GM21737 (cell line): Measurements from ENCODE around the gene BCAP31.
"Not testable (repeated sequence)": the region's sequence is repeated elsewhere in the genome, so short reads cannot be mapped to it uniquely, and the experiment has no call there.

Source experiments
- ATAC-seq: cut with Tn5 transposase; IDR thresholded peaks from one replicate; pipeline ENCODE4 v1.9.1; 2021; ENCODE audit warnings: mild to moderate bottlenecking, moderate library complexity; ENCODE audit not compliant: unreplicated experiment

Gene BCAP31

DNA sequence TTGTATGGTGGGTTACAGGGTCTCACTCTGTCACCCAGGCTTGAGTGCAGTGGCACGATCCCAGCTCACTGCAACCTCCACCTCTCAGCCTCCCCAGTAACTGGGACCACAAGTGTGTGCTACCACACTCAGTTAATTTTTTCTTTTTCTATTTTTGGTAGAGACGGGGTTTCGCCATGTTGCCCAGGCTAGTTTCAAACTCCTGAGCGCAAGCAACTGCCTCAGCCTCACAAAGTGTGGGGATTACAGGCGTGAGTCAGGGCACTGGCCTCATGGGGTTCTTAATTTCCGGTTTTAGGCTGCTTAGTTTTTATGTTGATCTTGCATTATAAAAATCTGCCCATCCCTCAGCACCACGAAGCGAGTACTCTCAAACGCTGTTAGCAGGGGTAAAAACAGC is 6.7 kb downstream of the BCAP31 start:
- ATAC-seq = no peak

GRCh38 chrX:153714256-153714655 is 9.9 kb downstream of the BCAP31 start:
- no peak for ATAC-seq

DNA sequence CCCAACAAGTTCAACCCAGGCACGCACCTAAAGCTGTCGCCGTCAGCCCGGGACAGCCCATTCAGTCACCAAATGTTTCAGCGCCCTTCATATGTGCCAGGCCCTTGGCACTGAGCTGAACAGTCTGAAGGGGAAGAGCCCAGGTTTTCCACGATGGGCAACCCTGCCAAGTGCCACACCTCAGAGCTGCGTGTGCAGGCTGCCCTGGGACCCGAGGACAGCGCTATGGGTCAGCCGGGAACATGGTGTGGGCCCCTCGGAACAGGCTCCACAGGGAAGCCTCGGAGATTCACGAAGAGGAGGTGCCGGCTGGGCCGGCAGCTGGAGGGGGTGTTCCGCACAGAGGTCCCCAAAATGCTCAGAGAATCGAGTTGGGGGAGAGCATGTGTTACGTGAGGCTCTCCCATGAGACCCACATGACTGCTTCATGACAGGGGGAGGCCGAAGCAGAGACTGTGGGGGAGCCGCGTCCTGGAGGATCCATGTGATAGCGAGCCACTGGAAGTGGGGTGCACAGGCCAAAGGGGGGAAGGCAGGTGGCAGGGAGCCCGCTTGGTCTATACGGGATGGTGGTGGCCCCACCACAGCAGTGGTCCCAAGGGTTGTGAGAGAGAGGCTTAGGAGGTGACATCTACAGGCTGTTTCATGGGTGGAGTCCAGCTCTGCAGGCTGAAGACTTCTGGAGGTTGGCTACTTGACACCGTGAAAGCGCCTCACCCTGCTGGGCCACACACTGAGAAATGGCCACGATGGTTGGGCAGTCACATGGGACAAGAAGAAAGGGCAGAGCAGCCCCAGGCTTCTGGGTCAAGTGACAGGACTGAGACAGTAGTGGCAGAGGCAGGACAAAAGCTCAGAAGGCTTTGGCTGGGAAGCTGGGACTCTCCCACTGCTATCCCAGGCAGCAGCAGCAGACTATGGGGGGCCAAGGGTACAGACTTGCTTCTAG is 14.2 kb downstream of the BCAP31 start:
- no peak for ATAC-seq

GRCh38 chrX:153708415-153708814 is 15.8 kb downstream of the BCAP31 start:
- no peak for ATAC-seq

- ATAC-seq = no peak
Measured at GRCh38 chrX:153707406-153707805, 16.8 kb downstream of the BCAP31 start.

DNA sequence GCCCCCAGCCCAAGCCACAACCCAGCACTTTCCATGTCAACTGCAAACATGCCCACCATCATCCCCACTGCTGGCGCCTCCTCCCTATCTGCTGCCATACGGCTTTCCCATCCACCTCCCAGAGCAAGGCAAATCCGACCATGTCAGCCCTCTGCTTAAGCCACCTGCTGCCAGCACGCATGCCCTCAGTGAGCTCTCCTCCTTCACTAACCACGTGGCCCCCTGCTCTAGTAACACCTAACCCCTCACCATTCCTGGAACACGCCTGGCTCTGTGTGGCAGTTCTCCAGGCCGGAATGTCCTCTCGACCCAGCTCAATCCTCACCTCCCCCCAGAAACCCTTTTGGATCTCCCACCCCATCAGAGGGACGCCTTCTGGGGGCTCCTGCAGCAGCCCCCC is 17.4 kb downstream of the BCAP31 start:
- ATAC-seq = no peak

DNA sequence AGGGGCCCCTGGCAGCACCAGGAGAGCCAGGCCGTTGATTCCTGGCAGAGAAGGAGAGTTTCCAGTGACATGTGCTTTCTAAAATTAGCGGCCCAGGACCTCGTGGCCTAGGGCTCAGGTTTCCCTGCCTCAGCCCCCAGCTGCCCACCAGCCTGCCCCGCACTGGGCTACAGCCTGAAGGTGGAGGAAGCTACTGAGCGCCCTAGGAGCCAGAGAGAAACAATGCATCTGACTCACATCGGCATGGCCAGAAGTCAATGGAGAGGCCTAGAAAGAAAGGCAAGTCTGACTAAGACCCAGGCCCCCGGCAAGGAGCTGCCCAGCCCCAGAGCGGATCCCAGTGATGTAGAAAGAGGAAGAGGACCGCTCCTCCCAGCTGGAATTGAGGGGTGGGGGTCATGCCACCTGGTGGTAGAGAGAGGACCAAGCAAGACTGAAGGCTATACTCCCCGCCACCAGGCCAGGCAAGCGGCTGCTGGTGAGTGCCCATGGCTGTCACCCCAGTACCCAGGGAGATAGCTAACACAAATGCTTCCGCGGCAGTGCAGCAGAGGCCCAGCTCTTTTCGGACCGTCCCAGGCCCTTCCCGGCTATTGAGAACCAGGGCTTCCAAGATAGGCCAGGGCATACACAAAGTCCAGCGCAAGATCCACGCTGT is 18.7 kb downstream of the BCAP31 start:
- not testable (repeated sequence) for ATAC-seq

GRCh38 chrX:153704631-153705402 is 19.4 kb downstream of the BCAP31 start:
- not testable (repeated sequence) for ATAC-seq

DNA sequence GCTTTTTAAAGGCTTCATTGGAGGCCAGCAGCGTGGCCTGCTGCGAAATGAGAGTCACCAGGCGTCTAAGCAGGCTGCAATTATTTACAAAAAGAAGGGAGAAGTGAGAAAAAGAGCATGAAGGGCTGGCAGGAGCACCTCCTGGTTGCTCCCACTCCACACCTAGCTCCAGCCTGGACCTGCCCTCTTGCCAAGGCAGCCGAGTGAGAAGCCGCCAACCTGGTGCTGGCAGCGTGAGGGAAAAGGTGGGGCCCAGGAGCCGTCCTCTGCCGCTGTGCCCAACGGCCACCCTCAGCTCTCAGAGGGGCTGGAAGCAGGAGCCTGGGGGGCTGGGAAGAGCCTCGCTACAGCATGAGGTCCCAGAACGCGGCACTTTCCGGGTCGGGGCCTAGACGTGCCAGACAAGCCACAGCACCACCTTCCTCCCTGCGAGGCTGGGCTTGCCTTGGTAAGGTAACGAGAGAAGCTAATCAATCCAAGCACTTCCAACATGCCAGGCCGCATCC is 20.1 kb downstream of the BCAP31 start:
- ATAC-seq = no peak

GRCh38 chrX:153703036-153703370 is 21.2 kb downstream of the BCAP31 start:
- ATAC-seq = no peak

- ATAC-seq = no peak
Measured at GRCh38 chrX:153702336-153703035, 21.7 kb downstream of the BCAP31 start.

- ATAC-seq = no peak
Measured at GRCh38 chrX:153701706-153702105, 22.5 kb downstream of the BCAP31 start.

- ATAC-seq = no peak
Measured at GRCh38 chrX:153700967-153701366, 23.2 kb downstream of the BCAP31 start.

- ATAC-seq = no peak
Measured at GRCh38 chrX:153700376-153700945, 23.7 kb downstream of the BCAP31 start.

- ATAC-seq = not testable (repeated sequence)
Measured at GRCh38 chrX:153699784-153700371, 24.3 kb downstream of the BCAP31 start.

- not testable (repeated sequence) for ATAC-seq
Measured at GRCh38 chrX:153699210-153699783, 24.9 kb downstream of the BCAP31 start.

DNA sequence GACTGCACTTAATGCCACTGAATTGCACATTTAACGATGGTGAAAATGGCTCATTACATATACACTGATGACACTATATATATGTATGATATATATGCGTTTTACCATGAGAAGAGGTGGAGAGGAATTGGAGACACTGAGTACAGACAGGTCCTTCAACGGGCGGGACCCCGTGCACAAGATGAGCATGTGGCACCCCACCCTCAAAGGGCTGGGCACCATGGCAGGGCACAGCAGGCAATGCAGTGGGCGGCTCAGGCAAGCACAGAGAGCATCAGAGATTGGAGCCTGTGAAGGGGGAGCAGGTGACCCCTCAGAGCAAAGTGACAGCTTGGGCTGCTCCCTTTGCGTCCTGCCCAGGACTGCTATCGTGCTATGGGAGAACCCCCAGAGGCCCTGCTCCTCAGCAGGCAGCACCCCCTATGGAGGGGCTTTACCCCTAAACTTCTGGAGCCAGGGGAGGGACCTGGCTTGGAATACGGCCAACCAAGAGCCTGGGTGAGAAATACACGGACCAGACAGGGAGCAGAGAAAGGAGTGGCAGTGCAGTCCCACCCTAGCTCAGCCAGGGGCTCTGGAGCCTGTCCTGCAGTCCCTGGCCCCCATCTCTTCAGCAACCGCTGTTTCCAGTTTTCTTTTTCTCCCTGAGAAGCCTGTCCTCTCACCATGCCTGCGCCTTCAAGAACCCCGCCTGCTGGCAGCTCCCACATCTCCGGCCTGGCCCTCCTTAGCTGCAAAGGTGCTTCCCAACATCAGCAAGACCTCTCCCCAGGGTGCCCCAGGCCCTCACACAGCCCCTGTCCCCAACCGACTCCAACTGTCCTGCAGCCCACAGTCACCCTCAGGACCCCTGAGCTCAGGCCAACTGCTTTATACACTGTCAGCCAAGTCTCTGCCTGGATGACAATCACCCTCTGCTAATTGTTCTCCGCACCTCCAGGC is 26.0 kb downstream of the BCAP31 start:
- ATAC-seq = no peak

DNA sequence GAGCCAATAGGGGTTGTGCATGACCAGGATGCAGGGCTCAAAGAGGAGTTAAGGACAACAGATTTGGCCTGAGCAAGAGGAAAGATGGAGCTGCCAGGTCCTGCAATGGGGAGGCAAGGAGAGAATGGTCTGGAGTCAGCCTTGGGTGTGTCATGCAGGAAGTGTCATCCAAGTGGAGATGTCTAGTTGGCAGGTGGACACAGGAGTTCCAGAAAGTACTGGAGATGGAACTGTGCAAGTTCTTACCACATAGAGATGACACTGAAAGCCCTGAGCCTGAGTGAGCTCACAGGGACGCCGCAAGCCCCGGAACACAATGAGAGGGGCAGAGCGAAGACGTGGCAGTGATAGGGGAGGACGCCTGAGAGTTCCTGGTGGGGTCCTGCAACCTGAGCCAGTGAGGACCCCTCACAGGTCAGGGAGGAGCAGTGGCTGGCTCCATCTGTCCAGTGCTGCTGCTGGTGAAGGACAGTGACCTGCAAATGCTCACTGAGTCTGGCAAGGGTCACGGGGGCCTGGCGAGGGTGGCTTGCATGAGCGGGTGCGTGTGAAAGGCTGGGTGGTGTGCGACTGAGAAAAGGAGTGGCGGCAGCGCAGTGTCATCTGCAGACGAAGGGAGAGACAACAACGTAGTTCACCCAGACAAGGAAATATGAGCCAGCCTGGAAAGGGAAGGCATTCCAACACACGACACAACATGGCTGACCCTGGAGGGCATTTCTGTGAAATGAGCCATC is 27.0 kb downstream of the BCAP31 start:
- ATAC-seq = not testable (repeated sequence)
